Measurements from ENCODE around the gene TOM1.

The TOM1 gene

DNA sequence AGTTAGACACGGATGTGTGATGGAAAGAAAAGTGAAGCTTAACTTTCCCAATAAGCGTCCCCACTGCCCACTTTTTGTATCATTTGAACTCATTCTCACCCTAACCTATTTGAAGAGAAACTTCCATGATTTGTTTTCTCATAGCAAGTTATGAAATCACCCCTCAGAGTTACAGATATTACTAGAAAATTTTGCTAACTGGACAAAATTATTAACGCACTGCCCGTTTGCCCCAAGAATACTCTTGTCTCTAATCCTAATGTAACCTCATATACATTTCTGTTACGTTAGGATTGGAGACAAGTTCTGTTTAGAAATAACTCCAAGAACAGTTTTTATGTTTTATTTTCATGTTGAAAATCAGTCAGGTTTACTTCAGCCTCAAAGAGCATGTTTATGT is 25.5 kb downstream of the TOM1 start:
- DNase-seq = no peak

DNA sequence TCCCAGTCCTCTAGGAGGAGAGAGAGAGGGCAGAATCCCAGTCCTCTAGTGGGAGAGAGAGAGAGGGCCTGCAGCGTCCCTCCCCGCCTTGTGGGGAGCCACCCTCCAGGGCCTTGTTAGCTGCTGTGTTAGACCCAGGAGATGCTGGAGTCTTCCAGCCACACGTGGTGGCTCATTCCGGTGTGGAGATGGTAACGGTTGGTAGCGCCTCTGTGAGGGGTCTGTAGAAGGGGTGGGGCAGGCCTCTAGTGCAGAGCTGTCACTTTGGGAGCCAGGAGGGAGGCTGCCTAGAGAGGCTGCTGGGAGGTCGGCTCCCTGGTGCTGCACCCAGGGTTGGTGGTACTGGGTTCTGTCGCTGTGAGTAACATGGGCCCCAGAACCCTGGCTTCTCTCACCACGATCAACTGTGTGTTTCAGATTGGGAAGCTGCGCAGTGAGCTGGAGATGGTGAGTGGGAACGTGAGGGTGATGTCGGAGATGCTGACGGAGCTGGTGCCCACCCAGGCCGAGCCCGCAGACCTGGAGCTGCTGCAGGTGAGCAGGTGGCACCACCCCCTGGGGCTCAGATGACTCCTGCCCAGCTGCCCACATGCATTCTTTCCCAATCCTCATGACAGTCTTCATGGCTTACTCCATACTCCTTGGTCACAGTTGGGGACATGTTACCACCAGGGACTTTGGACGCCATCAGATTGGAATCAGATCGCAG is 27.3 kb downstream of the TOM1 start:
- DNase-seq = no peak

DNA sequence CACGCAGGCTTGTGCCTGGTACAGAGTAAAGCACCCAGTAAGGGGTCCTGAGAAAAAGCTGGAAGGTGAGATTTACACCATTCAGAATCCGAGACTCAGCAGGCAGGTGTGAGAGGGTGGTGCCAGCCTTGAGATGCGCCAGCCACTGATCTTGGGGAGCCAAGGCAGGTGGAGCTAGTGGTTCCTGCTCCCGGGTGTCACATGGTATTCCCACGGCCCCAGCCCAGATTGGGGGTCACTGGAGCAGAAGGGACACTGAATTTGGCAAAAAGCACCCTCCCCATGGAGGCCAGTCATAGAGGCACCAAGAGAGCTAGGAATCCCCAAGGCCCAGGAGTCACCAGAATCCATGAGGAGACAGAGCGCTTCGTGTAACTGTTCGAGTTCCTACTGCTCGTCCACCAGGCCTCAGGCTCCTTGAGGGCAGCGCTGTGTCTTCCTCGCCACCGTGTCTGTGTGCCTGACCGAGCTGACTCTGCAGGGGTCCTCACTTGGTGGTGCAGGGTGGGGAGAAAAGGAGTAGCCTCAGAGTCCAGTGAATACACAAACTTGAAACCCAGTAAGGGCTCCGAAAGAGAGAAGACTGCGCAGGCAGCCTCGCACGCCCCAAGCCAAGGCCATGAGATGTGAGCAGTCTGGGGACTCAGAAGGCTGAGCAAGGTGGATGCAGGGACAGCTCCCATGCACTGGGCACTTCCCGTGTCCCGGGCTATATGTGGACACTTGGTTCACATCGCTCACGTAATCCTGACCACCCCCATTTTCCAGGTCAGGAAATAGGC is 28.2 kb downstream of the TOM1 start:
- no peak for DNase-seq

DNA sequence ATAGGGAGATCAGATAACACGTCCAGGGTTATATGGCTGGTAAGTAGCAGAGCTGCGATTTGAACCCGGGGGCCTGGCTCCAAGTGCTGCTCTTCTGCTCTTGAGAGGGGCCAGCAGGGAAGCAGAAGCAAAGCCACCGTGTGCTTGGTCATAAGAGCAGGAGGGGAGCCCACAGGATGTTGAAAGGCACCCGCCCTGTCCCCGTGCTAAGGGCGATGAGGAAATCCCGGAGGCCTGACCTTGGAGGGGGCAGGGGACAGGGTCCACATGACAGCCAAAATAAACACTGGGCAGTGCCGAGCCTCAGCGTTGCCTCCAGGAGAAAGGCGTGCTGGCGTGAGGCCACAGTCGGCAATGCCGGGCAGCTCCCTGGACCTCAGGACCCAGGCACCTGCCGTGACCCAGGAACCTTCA is 28.8 kb downstream of the TOM1 start:
- DNase-seq = no peak

DNA sequence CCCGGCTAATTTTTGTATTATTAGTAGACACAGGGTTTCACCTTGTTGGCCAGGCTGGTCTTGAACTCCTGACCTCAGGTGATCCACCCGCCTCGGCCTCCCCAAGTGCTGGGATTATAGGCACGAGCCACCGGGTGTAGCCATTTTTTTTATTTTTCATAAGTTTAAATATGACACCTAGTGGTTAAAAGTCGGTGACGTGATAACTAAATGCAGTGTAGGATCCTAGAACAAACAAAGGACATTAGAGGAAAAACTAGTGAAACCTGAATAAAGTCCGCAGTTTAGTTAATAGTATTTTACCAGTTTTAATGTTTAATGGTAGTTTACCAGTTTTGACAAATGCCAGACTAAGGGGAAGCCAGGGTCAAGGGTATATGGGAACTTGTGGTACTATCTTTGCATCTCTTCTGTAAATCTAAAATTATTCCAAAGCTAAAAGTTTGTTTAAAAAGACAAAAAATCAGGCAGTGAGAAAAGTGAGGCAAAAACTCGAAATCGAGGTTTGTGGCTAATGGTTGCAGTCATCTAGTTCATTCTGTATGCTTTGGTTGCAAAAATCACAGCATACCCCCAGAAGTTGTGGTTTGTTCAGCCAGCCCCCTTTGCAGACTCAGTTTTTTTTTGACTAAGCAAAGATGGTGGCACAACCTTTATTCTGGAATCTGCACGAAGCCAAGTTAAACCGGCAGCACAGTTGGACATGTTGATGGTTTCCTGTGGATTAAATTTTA is 29.6 kb downstream of the TOM1 start:
- DNase-seq = no peak

DNA sequence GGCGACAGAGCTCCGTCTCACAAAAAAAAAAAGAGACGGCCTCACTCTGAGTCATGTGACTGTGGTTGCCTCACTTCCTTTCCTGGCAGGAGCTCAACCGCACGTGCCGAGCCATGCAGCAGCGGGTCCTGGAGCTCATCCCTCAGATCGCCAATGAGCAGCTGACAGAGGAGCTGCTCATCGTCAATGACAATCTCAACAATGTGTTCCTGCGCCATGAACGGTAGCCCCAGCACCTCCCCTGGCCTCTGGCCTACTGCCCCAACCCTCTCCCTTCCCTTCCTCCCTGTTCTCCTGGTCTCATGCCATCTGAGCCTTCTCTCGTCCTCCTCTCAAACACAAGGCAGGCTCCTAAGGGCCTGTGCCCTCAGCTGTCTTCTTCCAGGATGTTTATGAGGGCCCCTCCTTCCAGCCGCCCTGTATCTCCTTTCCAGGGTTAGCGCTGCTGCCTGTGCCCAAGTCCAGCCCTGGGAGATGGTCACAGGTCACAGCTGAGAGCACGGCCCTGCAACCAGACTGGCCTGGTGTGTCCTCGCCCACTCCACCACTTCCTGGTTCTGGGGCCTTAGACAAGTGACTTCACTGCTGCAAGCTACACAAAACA is 30.7 kb downstream of the TOM1 start:
- DNase-seq = peak; percentile 55

DNA sequence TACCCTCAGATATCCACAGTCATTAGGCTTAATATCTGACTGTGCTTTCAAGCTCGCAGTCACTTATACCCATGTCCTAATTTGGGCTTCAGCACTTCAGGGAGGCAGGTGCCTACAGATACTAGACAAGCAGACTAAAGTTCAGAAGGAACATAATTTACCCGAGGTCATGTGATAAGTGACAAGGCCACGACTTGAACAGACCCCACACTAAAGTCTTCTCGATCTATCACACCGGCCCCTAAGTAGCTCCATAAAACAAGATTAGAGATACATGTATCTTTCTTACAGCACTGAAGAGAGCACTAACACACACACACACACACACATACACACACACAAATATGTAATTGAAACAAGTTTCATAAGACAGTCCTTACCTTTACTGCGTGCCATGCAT is 32.6 kb downstream of the TOM1 start:
- DNase-seq = no peak

DNA sequence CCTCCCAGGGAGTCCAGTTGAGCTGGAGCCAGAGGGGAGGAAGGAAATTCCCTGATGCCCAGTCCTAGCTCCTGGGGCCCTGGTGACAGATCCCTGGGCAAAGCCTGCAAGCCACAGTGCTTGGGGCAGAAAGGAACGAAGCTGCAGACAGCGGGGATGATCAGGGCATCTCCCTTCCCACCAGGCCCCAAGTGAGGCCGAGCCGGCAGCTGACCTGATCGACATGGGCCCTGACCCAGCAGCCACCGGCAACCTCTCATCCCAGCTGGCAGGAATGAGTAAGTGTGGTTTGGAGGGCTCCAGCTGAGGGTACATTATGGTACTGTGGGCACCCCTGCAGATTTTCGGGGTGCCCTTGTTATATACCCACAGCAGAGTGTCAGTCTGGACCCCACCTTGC is 33.5 kb downstream of the TOM1 start:
- DNase-seq = no peak

DNA sequence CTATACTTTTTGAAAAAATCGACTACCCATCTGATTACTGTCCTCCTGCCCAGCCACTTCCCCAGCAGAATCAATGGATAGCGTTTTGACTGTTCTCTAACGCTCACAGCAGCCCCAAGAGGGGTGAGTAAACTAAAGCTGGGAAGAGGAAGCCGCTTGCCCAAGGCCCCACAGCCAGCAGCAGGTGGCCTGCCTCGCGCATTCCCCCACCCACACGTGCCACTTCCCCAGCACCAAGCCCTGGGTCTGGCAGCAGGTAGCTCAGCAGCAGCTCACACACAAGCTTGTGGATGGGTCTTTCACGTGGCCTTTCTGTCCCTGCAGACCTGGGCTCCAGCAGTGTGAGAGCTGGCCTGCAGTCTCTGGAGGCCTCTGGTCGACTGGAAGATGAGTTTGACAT is 34.3 kb downstream of the TOM1 start:
- peak; percentile 36 for DNase-seq

DNA sequence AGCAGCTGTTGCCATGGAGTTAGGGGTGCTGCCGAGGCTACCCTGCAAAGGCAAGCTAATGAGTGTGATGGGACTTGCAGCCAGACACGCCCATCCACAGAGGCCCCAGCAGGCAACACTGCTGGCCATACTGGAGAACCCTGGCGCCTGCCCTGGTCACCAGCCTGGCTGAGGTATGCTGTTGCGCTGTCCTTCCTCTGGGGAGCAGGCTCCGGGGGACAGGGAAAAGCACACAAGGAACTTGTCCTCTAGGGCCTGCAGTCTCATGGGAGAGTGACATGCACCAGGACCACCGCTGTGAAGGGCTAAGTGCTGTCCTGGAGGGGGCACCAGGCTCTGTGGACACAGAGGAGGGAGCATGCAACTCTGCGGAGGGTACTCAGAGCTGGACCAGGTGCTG is 35.8 kb downstream of the TOM1 start:
- DNase-seq = no peak

DNA sequence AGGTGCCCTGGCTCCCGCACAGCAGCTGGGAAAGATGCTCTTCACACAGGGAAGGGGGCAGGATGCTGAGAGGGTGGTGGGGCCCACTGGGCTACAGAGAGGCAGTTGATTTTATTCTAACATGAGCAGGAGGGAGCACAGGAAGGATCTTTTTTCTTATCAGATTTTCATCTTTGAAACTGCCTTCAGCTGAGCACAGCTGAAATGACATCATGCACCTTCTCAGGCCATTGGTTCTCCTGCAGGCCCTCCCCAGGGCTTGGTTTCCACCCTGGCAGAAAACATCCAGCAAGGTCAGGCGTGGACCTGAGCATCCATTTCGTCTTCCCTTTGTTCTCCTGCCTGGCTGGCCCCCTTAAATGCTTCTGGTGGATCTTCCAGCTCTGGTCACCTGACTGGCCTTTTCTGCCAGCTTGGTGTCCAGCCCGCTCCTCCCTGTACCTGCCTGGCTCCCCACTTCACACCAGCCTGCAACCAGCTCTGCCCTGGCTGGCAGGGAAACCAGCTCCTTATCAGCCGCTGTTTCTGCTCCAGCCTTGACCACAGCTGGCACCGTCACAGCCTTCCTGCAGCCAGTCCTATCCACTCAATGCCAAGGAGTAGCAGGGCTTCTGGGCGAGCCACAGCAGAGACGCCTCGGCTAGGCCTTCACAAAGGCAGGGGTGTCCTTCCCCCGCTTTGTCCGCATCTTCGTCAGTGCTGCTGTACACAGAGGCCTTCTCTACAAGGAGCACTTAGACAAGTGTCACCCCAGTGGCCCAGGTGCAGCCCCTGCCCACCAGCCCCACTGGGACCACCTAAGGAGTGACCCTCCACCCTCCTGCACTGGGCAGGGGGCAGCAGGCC is 36.5 kb downstream of the TOM1 start:
- DNase-seq = no peak

DNA sequence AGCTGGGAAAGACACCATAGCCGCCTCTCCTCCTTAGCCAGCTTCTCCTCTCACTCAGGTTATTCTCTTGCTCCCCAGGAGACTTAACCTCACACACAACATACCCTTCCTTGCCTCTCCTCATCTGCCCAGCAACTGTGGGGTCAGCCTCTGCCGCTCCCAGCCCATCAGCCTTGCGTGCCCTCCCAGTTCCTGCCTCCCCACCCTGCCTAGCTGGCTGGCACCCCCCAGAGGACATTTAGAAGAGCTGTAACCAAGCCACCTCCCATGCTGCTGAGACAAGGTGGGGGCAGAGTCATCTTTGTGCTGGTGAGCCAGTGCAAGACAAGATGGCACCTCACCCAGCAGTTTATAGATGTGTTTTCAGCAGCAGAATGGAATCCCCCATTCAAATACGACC is 38.2 kb downstream of the TOM1 start:
- no peak for DNase-seq

DNA sequence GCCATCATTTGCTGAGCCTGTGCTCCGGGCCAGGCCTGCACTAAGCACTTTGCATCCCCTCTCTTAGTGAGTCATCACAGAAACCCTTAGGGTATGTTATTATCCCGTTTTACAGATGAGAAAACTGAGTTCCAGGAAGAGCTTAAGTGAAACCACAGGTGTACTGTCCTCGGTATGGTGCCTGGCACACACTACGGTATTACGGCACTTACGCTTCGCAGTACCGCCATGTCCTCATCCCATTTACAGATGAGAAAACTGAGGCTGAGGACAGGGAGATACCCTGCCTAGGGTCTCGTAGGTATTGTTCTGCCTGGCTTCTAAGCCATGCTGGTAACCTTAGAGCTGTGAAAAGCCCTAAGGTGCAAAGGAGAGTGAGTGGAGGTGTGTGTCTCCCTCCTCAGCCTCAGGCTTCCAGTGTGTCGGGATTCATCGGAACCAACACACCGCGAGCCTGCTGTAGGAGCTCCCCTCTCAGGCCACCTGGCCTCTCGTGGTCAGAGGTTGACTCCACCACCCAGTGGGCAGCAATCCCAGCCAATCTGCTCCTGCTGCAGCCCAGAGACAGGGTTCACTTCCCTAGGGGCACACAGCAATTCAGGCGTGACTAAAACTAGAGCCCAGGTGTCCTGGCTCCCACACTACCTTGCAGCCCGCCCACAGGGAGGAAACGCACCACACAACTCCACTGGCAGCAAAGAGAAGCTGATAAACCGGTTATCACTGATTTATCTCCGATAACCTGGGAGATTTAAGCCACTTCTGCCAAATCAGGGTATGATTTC is 41.6 kb downstream of the TOM1 start:
- DNase-seq = no peak

DNA sequence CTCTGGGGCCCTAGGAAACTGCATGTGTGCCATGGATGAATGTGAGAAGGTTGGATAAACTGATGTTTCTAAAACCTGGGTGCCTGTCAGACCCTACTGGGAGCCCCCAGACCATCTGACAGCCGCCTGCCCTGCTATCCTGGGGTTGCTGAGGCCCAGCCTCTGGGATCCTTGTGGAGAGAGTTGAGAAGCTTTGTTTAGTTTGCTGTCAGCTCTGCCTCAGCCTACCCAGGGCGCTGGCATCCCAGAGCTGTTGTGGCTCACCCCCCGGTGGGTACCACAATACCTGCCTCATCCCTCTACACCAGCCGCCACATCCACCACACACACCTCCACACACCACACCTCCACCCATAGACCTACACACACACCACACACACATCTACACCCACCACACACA is 42.7 kb downstream of the TOM1 start:
- DNase-seq = no peak

DNA sequence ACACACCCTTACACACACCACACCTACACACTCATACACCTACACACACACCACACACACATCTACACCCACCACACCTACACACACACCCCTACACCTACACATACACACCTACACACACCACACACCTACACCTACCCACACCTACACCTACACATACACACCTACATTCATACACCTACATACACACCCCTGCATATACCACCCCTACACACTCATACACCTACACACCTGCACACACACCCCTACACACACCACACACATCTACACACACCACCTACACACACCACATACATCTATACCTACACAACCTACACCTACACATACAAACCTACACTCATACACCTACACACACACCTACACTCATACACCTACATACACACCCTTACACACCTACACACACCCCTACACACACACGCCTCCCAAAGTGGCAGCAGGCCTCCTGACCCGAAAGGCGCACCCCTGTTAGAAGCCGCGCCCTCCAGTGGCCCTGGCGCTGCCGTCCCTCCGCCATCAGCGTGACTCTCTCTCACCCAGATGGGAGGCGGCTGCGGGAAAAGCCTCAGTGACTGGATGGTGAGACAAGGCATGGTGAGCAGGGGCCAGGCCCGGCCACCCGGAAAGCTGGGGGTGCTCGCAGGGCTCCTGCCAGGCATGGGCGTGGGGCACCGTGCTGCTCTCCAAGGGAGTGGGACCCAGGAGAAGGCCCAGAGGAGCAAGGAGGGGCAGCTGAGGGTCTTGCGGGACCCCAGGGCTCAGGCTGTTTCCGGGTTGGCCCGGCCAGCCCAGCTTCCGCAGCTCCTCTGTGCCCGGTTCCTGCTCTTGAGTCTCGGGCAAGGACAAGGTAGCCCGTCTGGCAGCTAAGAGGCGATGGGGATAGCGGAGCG is 44.2 kb downstream of the TOM1 start:
- no peak for DNase-seq

DNA sequence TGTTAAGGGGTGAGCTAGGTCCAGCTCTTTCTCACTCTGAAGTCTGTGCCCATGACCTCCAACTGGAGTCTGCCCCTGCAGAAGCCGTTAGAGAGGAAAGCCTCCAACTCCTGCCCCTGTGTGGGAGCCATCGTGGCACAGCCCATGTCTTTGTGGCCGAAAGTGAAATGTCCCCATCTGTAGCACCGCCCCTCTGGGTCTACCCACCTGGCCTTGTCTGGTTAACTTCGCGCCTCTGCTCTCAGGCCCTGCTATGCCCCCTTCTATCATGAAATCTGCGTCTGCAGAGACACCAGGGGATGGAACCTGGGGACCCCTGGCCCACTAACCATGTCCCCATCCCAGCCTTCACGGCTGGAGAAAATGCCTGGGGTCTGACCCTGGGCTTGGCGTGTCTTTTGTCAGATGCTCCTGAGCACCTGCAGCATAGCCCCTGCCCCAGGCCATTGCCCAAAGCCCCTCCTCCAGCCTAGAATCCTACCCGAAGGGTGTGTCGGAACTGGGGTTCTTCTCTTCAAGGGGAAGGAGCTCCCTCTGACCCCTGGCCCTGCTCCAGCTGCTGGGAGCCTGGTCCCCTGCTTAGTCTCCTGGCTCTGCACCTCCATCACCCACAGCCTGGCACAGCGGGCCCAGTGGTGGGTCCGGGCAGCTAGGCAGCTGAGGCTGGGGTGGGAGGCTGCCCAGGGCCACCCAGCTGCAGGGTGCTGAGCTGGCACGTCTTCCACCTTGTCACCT is 45.4 kb downstream of the TOM1 start:
- DNase-seq = no peak

DNA sequence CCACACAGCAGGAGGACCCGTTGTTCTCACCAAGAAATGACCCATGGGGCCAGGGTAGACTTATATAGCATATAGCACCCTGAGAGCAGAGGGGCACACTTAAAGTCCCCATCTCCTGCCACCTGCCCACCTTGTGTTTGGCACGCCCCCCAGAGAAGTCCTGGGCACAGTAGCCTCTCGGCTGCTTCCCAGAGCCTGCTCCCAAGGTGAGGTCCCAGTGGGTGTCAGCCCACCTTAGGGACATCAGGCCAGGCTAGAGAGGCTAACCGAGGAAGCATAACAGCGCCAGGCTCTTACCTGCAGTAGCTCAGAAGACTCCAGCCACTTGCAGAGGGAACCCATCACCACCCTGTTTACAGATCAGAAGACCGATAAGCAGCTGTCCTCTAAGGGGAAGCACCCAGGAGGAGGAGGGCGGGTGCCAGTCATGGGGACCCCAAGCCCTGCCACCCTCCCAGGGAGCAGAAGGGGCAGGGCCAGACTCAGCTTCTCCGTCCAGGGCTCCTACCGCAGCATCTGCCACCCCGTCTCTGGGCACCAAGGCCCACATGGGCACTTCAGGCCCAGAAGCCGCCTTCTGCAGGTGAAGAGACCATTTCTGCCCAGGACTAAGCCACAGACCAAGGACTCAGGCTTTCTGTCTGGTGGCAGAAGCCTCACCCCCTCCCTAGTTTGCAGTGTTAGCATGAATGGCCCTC is 46.3 kb downstream of the TOM1 start:
- no peak for DNase-seq

DNA sequence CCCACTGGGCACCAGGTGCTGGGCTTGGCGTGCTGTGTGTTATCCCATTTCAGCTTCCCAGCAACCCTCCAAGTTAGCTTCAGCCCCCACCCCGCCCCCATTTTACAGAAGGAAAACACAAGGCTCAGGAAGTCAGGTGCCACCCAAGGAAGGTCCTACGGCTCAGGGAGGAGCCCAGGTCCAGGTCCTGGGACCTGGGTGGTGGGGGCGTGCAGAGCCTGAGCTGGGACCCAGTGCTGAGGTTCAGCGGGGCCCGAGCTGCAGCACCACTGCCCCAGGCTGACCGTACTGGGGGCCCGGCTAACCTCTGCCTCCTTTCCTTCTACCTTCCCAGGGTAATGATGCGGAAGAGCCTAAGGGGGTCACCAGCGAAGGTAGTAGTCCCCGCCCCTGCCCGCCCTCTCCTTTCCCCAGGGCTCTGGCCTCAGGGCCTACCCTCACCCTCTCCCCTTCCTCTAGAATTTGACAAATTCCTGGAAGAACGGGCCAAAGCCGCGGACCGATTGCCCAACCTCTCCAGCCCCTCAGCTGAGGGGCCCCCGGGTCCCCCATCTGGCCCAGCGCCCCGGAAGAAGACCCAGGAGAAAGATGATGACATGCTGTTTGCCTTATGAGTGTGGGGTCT is 47.0 kb downstream of the TOM1 start:
- no peak for DNase-seq

DNA sequence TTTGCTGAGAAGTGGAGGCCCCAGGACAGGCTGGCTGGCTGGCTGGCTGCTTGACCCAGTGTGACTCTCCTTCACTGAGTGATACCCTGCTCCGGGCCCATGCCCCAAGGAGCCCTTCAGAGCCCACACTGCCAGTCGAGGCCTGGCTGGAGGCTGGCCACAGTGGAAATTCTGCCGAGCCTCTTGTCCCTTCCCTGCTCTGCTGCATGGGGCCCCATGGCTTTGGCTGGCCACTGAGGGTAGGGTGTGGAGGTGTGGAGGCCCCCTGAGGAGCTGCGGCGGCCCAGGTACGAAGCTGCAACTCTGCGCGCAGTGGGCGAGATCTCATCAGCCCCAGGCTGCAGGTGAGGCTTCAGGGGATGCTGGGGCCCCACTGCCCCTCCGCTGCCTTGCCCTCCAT is 47.8 kb downstream of the TOM1 start:
- no peak for DNase-seq

All from activated naive CD4-positive, alpha-beta T cell treated with Interleukin-2 at 50 U/mL for 16 hours (primary cell).